ENCODE measurements around the gene ITGA5.

ITGA5 gene

DNA sequence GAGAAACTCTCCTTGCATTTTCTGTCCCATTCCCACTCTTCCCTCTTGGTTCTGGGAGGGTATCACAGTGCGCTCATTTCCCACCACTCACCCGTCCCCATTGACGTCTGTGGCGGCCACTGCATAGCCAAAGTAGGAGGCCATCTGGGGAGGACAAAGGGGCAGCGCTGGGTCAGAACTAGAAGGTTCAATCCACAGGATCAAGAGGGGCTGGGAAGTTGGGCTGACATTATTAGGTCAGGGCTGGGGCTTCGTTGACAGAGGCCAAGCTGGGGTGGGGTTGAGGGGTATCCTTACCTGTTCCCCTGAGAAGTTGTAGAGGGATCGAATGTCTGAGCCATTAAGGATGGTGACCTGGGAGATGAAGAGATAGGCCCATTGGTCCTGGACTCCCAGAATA, 13.5 kb downstream of the ITGA5 start:
- in situ Hi-C loops (cut with HindIII; ENCODE audit: low sequenced_read_pairs): no loop called here
- H3K4me3 ChIP-seq (ENCODE audit: low read depth, low read length): no peak overlapping the region
- TF ChIP-seq, protein P1, sequence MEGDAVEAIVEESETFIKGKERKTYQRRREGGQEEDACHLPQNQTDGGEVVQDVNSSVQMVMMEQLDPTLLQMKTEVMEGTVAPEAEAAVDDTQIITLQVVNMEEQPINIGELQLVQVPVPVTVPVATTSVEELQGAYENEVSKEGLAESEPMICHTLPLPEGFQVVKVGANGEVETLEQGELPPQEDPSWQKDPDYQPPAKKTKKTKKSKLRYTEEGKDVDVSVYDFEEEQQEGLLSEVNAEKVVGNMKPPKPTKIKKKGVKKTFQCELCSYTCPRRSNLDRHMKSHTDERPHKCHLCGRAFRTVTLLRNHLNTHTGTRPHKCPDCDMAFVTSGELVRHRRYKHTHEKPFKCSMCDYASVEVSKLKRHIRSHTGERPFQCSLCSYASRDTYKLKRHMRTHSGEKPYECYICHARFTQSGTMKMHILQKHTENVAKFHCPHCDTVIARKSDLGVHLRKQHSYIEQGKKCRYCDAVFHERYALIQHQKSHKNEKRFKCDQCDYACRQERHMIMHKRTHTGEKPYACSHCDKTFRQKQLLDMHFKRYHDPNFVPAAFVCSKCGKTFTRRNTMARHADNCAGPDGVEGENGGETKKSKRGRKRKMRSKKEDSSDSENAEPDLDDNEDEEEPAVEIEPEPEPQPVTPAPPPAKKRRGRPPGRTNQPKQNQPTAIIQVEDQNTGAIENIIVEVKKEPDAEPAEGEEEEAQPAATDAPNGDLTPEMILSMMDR (IDR thresholded peaks at IDR 0.05; ENCODE audit: low read depth, low read length): no peak
- no peak for DNase-seq (ENCODE audit: low read depth, low spot score)

DNA sequence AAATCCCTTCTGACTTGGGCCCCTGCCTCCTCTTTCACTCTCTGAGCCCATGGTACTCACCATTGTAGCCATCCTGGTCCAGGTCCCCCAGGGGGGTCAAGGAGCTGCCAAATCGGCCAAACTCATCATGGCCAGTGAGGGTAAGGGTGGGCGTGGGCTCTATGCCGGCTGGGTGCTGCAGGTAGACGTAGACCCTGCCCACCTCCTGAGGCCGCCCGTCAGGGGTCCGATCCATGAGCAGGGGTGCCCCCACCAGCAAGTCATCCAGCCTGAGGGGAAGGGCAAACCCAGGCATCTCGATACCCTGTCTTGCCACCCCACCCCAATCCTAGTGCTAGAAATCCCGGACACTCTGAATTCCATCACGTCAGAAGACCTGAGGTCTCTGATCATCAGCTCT, 14.0 kb downstream of the ITGA5 start:
- DNase-seq (ENCODE audit: low read depth, low spot score): no peak
- TF ChIP-seq, protein P1 (IDR thresholded peaks at IDR 0.05; ENCODE audit: low read depth, low read length): no peak
- in situ Hi-C loops (cut with HindIII; ENCODE audit: low sequenced_read_pairs): no loop called here
- no peak overlapping the region for H3K4me3 ChIP-seq (ENCODE audit: low read depth, low read length)

DNA sequence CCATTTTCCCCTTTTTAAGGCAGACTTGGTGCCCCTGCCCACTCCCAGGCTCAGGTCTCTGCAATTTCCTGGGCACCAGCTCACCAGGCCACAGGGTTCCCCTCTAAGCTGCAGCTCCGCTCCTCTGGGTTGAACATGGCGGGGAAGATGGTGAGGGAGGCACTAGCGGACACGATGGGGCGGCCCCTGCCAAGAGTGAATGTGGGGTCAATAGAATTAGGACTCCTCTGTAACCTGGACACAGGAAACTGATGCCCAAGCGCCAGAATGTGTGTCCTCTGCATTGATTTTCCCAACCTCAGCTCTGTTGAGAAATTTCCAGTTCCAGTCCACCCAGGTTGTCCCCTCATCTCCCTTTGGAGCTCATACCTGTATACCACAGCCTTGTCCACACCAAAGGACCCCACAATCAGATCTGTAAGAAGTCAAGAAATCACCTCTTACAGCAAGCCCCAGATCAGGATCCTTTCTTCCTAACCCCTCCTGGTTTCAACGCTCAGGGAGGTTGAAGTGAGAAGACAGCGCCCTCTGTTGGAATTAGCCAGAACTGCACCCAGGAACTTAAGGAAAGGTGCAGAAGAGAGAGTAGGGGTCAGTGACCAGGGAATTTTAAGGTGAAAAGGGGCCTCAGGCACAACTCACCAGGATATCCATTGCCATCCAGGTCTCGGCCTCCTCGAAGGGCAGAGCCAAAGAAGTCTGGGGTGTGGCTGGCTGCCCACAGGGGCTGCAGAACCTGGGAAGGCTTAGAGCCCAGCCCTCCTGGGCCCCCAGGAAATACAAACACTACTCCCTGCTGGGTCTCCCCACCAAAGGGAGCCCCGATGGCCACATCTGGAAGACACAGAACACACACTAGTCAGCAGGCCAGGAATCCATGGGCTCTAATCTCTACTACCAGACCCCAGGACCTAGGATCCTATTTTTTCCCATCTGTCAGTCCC, 14.7 kb downstream of the ITGA5 start:
- no peak overlapping the region for H3K4me3 ChIP-seq (ENCODE audit: low read depth, low read length)
- in situ Hi-C loops (cut with HindIII; ENCODE audit: low sequenced_read_pairs): no loop called here
- TF ChIP-seq, protein P1 (IDR thresholded peaks at IDR 0.05; ENCODE audit: low read depth, low read length): peak; percentile 98
- DNase-seq (ENCODE audit: low read depth, low spot score): peak; percentile 62

DNA sequence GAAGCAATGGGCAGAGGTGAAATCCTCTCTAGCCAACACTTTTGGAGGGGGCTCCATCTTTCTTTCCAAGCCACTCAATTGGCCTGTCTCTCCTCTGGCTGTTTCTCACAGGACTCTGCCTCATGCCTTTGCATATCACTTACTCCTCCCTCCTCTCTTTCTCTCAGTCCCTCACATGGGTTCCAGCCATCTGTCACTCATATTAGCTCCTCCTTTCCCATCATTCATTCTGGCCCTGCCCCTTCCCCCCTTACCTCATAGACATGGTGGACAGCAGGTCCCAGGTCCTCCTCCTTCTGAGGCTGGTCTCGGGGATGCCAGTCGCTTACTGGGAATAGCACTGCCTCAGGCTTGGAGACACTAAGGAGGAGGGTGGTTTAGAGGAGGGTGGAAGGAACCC, 17.9 kb downstream of the ITGA5 start:
- TF ChIP-seq, protein P1 (IDR thresholded peaks at IDR 0.05; ENCODE audit: low read depth, low read length): no peak
- no peak overlapping the region for H3K4me3 ChIP-seq (ENCODE audit: low read depth, low read length)
- in situ Hi-C loops (cut with HindIII; ENCODE audit: low sequenced_read_pairs): no loop called here
- no peak for DNase-seq (ENCODE audit: low read depth, low spot score)

DNA sequence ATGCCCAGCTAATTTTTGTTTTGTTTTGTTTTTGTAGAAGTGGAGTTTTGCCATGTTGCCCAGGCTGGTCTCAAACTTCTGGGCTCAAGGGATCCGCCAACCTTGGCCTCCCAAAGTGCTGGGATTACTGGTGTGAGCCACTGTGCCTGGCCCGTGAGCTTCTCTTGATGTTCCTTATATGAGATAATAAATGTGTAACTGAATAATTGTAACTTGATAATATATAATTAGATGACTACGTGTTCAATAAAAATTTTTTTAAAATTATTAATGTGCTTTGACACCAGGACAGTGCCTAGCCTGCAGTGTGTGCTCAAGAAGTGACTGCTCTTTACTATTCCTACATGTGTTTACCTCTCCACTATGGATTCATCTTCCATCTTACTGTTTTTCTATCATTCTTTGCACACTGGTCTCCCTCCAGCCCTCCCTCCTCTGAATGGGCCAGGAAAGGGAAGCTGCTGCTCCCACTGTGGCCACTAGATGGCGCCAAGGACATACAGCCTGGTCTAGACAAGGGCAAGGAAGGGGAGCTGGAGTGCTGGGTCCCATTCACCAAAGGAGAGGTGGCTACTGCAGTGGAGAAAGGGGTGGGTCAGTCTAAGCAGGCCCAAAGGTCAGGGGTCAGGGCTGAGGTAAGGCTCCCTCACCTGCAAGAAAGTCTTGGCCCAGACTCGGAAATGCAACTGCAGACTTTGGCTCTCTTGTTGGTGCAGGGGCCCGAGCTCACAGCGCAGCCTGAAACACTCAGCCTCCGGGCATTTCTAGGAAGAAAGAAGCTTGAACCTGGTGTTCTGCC, 19.9 kb downstream of the ITGA5 start:
- in situ Hi-C loops (cut with HindIII; ENCODE audit: low sequenced_read_pairs): no loop called here
- H3K4me3 ChIP-seq (ENCODE audit: low read depth, low read length): no peak overlapping the region
- peak; percentile 84 for DNase-seq (ENCODE audit: low read depth, low spot score)
- TF ChIP-seq, protein P1 (IDR thresholded peaks at IDR 0.05; ENCODE audit: low read depth, low read length): peak; percentile 100

DNA sequence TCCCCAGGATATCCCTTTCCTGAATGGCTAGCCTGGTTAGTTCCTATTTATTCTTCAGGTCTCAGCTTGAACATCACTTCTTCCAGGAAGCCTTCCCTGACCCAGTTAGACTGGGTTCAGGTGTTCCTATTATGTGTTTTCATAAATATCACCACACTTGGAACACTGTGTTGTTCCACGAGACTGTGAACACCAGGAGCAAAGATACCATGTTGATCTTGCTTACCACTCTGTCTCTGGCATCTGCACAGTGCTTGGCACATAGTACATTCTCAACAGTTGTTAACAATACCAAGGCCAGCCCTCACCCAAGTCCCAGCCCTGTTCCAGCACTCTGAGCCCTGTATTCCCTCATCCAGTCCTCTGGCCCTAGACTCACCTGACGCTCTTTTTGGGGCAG, 20.8 kb downstream of the ITGA5 start:
- H3K4me3 ChIP-seq (ENCODE audit: low read depth, low read length): no peak overlapping the region
- DNase-seq (ENCODE audit: low read depth, low spot score): no peak
- TF ChIP-seq, protein P1 (IDR thresholded peaks at IDR 0.05; ENCODE audit: low read depth, low read length): no peak
- in situ Hi-C loops (cut with HindIII; ENCODE audit: low sequenced_read_pairs): no loop called here
